SK-N-SH (cell line): ENCODE measurements around the gene CAMSAP1.

Experiments
- CHD2 ChIP-seq: fragments of 150-350 bp; IDR thresholded peaks from 2 replicates; pipeline ENCODE4 v1.6.1; 2018; ENCODE audit warnings: low read length; ENCODE audit not compliant: partially characterized antibody
- CTCF ChIP-seq: fragments of 200-600 bp; sonication (generic); IDR thresholded peaks from 2 replicates; pipeline ENCODE4 v1.6.1; 2017; ENCODE audit warnings: antibody characterized with exemption, mild to moderate bottlenecking, moderate library complexity
- ELF1 ChIP-seq: IDR thresholded peaks from 2 replicates; pipeline ENCODE4 v1.4.0; 2012
- EP300 ChIP-seq, 2 experiments: IDR thresholded peaks; 2 replicates each; pipeline versions ENCODE4 v1.4.0 to v1.6.1; 2012; ENCODE audit warnings: borderline replicate concordance in 1 of 2, low read depth in 1 of 2, low read length in 1 of 2
- EZH2phosphoT487 ChIP-seq: fragments of 200-600 bp; sonication (generic); IDR thresholded peaks from 2 replicates; pipeline ENCODE4 v1.6.1; 2017; ENCODE audit warnings: low read depth, mixed run types, mild to moderate bottlenecking, antibody characterized with exemption, moderate library complexity, borderline replicate concordance
- FOXM1 ChIP-seq: IDR thresholded peaks from 2 replicates; pipeline ENCODE4 v1.4.0; 2012; ENCODE audit warnings: low read depth, mild to moderate bottlenecking
- NFIC ChIP-seq: IDR thresholded peaks from 2 replicates; pipeline ENCODE4 v1.4.0; 2012; ENCODE audit warnings: borderline replicate concordance
- POLR2AphosphoS5 ChIP-seq: IDR thresholded peaks from 2 replicates; pipeline ENCODE4 v1.6.1; 2012; ENCODE audit warnings: low read depth, low read length
- RAD21 ChIP-seq: IDR thresholded peaks from 2 replicates; pipeline ENCODE4 v1.6.1; 2012; ENCODE audit warnings: mild to moderate bottlenecking, low read length
- RCOR1 ChIP-seq: fragments of 150-350 bp; IDR thresholded peaks from 2 replicates; pipeline ENCODE4 v1.6.1; 2017; ENCODE audit warnings: antibody characterized with exemption, low read length
- REST ChIP-seq: IDR thresholded peaks from 2 replicates; pipeline ENCODE4 v1.6.1; 2012; ENCODE audit warnings: mild to moderate bottlenecking, low read depth, low read length, moderate library complexity
- SIN3A ChIP-seq: IDR thresholded peaks from 2 replicates; pipeline ENCODE4 v1.6.1; 2012; ENCODE audit warnings: low read depth, mild to moderate bottlenecking, low read length, moderate library complexity, borderline replicate concordance
- YY1 ChIP-seq: IDR thresholded peaks from 2 replicates; pipeline ENCODE4 v1.4.0; 2012; ENCODE audit warnings: low read depth, mild to moderate bottlenecking
- ZBTB33 ChIP-seq: IDR thresholded peaks from 2 replicates; pipeline ENCODE4 v1.4.0; 2012; ENCODE audit warnings: low read depth, borderline replicate concordance

GRCh38 chr9:135780626-135781025, 126.7 kb downstream of the CAMSAP1 start:
- no peak for TF ChIP-seq EP300 (IDR thresholded peaks at IDR 0.05; ENCODE audit: borderline replicate concordance in 1 of 2, low read depth in 1 of 2, low read length in 1 of 2)
- TF ChIP-seq CHD2, result no peak
- no peak for TF ChIP-seq RCOR1
- no peak for TF ChIP-seq CTCF
- TF ChIP-seq REST, result no peak
- TF ChIP-seq POLR2AphosphoS5, result no peak
- TF ChIP-seq EZH2phosphoT487, result no peak
- TF ChIP-seq YY1, result no peak
- no peak for TF ChIP-seq NFIC
- TF ChIP-seq SIN3A, result no peak
- TF ChIP-seq ZBTB33, result no peak
- no peak for TF ChIP-seq RAD21
- no peak for TF ChIP-seq FOXM1
- no peak for TF ChIP-seq ELF1
